Measurements from ENCODE around the gene NWD2.

GRCh38 chr4:37421614-37422013, 177.1 kb downstream of the NWD2 start:
- TF ChIP-seq CTCF (IDR thresholded peaks at IDR 0.05; ENCODE audit: insufficient read depth, low read length): no peak
- TF ChIP-seq POLR2AphosphoS5 (IDR thresholded peaks at IDR 0.05; ENCODE audit: low read depth): no peak
- TF ChIP-seq GABPA (IDR thresholded peaks at IDR 0.05; ENCODE audit: low read depth): no peak
- no peak for TF ChIP-seq REST (IDR thresholded peaks at IDR 0.05; ENCODE audit: insufficient replicate concordance, low read depth)
